GM04504 (cell line): ENCODE measurements around the gene CFAP99.

ENCODE experiments used
- DNase-seq: peaks from one replicate; pipeline ENCODE4 v3.0.0-alpha.2; 2012; ENCODE audit warnings: low read depth

The CFAP99 gene

DNA sequence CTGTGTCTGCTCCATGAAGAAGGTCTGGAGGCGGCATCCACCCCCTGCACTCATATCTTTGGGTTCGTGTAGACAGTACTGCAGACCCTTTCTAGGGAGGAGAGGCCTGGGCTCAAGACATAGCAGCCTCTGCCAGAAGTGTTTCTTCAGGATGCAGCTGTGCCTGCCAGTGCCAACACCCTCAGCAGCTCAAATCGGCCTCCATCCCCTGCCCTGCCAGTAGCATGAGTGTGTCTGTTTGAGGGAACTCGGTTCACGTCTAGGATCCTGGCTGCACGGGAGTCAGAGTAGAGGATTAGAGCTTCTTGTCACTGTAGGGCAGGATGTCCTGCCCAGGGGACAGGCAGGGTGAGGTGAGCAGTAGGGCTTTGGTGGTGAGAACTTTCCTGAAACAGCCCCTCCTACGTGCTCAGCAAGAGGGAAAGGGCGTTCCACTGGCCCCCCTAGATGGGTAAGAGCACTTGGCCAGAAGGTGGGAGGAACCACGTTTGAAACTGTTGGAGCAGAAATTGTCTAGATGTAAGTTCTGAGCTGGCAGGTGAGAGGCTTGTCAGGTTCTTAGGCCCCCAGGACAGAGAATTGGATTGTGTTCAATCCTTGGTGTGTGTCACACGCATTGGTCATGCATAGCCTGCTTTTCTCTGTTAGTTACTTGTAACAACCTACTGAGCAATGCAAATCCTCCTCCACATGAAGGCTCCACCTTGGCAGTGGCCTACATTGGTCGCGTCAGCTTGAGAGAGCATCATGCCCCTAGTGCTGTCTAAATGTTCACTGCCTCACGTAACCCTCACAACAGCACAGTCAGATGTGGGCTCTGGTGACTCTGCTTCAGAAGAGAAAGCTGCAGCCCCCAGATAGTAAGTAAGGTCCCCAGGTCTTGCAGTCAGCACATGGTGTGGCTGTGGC, 91.8 kb downstream of the CFAP99 start:
- DNase-seq = no peak

- no peak for DNase-seq
Observed at GRCh38 chr4:2511645-2512131, 92.9 kb downstream of the CFAP99 start.
